ENCODE measurements around the gene PTMS.

- TF ChIP-seq CTCF (IDR thresholded peaks at IDR 0.05) (no peak), POLR2A (IDR thresholded peaks at IDR 0.05) (no peak), POLR2AphosphoS5 (IDR thresholded peaks at IDR 0.05) (no peak), EP300 (IDR thresholded peaks at IDR 0.05) (no peak)
Measured at GRCh38 chr12:6784761-6785160, 18.6 kb downstream of the PTMS start.
